GM18951 (cell line): Measurements from ENCODE around the gene ZBED5.
"Not testable (repeated sequence)": the region's sequence is repeated elsewhere in the genome, so short reads cannot be mapped to it uniquely, and the experiment has no call there.

ENCODE experiments used
- POLR2A ChIP-seq: IDR thresholded peaks from 4 replicates; pipeline ENCODE4 v1.6.1; 2011; ENCODE audit warnings: mild to moderate bottlenecking; ENCODE audit not compliant: insufficient read length, insufficient read depth; ENCODE audit errors: extremely low read depth
- in situ Hi-C: fragments of 300-500 bp; cut with MboI; formaldehyde crosslinking; loops from one replicate; pipeline ENCODE4 v1.12.0; 2022; ENCODE audit warnings: low sequenced_read_pairs, mixed read lengths, inconsistent platforms; ENCODE audit not compliant: unreplicated experiment

Gene ZBED5

GRCh38 chr11:10892250-10892649, 34.4 kb upstream of the ZBED5 start:
- TF ChIP-seq POLR2A: no peak
- in situ Hi-C loops: no loop called here

DNA sequence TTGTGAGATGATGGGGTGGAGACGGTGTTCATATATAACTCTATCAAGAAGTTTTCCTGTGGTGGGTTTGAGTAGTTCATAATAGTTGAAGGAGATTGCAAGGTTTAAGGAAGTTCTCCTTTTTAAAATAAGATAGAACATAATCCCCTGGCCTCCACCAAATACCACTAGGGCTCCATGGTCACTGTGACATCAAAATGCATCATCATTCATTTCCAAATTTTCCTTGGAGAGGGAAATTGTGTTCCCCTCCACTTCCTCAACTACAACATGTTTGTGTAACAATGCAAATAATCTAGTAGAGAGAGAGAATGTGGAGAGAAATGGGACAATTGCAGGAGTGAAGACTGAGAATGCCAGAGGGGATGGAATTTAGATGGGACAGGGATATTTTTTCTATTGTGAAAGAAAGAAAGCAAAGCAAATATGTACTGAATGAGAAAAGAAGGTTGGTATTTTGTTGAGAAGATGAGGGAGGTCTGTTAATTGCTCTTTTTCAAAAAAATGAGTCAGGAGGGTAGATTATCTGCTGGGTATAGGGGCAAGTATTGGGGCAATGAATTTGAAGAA, 33.4 kb upstream of the ZBED5 start:
- in situ Hi-C loops: no loop called here
- TF ChIP-seq POLR2A: no peak

DNA sequence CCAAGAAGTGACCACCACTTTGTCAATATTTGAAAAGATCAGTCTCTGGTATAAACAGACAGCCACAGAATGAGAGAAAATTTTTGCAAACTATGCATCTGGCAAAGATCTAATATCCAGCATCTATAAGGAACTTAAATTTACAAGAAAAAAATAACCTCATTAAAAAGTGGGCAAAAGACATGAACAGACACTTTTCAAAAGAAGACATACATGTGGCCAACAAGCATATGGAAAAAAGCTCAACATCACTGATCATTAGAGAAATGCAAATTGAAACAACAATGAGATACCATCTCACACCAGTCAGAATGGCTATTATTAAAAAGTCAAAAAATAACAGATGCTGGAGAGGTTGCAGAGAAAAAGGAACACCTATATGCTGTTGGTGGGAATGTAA, 32.2 kb upstream of the ZBED5 start:
- in situ Hi-C loops: not testable (repeated sequence)

DNA sequence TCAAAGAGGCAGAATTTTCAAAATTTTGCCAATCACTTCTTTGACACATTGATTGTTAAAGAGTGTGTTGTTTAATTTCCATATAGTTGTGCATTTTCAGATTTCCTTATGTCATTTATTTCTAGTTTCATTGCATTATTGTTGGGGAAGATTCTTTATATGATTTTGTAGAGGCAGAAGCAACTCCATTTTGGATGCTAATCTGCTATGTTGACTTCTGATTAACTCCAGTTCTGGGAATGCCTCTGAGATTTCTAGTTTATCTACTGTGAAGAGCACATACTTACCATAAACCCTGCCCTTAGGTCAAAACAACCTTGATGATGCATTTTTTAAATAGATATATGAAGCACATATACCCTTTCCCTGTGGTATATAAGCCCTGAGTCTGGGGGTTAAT, 29.5 kb upstream of the ZBED5 start:
- no peak for TF ChIP-seq POLR2A
- in situ Hi-C loops: no loop called here

DNA sequence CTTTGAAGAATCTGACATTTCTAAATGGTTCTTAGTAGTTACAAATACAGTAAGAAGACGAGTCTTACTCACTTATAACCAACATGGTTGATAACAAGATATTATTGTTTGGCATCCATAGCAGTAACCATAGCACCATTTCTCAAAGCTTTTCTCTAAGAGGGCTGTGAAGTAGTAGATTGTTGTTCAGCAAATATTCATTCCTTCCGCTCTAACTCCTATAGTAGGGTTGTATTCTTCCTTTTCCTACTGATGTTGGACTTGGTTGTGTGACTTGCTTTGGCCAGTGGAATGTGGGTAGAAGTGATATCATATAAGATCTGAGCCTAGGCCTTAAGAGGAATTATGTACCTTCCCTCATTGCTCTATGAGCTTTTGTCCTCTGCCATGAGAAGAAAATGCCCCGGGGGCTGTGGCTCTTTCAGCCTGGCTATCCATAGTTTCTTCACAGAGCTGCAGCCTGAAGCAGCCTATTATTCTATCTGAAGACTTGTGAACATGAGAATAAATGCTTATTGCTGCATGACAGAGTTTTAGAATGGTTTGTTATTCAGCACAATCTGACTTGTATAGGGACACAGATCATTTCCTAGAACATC, 28.9 kb upstream of the ZBED5 start:
- in situ Hi-C loops: no loop called here
- no peak for TF ChIP-seq POLR2A

DNA sequence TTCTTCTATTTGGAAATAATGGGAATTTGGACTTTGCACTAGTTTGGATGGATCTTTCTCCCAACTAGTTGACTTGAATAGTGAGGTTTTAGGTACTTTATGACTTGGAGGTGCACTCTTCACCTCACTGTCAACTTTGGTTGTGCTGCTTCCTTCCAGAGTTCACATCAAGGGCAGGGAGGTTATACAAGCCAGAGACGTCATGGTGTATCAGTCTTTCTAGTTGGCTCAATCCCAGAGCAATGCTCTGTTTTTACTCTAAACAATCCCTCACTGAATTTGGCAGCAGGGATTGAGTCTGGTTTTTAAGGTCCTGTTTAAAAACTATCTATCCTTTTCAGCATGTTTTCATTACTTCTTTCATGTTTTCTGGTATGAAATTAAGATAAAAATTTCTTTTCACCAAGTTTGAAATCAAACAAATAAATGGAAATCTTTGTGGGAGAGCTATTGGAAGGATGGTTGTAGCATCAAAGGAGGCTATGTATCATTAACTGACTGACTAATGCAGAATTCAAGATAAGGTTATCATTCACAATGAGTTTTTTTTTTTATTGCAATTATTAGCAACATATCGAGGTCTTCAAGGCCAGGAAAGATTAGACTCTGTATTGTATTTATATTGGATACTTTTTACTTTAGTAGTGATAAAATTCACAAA, 28.0 kb upstream of the ZBED5 start:
- in situ Hi-C loops: no loop called here
- TF ChIP-seq POLR2A: no peak

- in situ Hi-C loops: not testable (repeated sequence)
These were observed 26.4 kb upstream of the ZBED5 start for GRCh38 chr11:10884292-10884691.

DNA sequence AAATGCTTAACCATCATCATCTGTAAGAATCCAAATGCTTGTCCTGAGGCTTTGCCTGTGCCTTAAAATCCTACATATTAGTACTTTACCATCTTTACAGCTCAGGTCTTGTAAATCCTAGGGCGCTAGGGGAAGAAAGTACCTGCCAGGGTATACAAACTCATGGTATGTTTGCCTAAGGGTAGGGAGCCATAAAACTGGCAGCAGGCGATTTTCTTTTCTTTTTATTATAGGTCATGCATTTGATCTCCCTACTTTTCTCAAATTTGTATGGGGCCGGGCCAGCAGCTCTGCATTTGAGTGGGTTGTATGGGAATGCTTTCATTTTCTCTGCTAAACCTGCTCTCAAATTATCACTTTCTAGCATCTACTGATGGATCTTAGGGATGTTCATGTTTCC, 24.0 kb upstream of the ZBED5 start:
- TF ChIP-seq POLR2A: no peak
- in situ Hi-C loops: no loop called here

DNA sequence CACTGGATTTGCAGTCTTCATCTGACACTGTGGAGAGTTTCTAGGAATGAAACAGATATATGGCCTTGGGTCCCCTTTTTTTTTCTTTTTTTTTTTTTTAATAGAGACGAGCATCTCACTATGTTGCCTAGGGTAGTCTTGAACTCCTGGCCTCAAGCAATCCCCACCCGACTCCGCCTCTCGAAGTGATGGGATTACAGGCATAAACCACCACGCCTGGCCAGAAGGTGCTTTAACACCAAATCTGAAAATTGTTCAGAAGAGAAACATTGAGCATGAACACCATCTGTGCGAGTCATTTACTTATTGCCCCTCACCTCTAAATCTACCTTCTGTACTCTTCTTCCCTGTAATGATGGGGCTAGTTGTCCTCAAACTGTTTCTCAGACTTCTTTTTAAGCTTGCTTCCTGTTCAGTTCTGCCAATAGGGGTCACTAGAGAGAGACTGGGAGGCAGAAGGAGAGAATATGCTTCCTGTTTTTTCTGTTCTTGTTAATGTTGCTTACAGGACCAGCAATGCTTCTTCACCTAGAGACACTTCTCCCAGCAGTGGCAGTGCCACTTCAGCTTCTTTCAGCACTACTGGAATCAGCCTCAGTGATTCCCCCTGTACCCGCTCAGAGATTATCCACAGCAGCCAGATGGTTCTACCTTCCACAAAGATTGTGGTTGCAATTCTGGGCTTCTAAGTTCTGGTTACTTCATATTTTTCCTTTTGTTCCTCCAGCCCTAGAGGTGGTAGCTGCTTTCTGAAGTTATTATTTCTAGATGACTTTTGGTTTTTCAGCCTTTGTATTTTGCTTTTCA, 20.8 kb upstream of the ZBED5 start:
- in situ Hi-C loops: no loop called here
- no peak for TF ChIP-seq POLR2A

DNA sequence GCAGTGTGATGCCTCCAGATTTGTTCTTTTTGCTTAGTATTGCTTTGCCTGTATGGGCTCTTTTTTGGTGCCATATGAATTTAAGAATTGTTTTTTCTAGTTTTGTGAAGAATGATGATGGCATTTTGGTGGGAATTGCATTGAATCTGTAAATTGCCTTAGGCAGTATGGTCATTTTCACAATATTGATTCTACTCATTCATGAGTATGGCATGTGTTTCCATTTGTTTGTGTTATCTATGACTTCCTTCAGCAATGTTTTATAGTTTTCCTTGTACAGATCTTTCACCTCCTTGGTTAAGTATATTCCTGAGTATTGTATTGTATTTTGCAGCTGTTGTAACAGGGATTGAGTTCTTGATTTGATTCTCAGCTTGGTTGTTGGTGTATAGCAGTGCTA, 18.3 kb upstream of the ZBED5 start:
- TF ChIP-seq POLR2A: no peak
- in situ Hi-C loops: no loop called here

GRCh38 chr11:10875430-10876021, 17.7 kb upstream of the ZBED5 start:
- no peak for TF ChIP-seq POLR2A
- in situ Hi-C loops: no loop called here

DNA sequence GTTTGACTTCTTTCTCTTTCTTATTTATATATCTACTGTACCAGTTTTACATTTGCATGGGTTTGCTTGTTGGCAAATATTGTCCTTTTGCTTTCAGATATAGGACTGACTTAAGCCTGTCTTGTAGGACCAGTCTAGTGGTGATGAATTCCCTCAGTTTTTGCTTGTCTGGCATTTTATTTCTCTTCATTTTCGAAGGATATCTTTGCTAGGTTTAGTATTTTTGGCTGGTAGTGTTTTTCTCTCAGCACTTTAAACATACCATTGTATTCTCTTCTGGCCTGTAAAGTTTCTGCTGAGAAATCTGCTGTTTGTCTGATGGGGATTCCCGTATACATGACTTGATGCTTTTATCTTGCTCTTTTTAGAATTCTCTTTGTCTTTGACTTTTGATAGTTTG, 14.2 kb upstream of the ZBED5 start:
- TF ChIP-seq POLR2A: no peak
- in situ Hi-C loops: no loop called here

DNA sequence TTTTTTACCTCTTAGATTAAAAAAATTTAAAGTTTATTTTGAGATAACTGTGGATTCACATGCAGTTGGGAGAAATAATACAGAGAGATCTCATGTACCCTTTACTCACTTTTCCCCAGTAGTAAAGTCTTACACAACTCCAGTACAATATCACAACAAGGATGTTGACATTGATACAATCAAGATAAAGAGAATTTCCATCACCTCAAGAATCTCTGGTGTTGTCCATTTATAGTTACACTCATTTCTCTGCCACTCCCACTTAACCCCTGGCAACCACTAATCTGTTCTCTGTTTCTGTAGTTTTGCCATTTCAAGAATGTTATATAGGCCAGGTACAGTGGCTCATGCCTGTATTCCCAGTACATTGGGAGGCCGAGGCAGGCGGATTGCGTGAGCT, 10.5 kb upstream of the ZBED5 start:
- no peak for TF ChIP-seq POLR2A
- in situ Hi-C loops: no loop called here

- in situ Hi-C loops: no loop called here
- no peak for TF ChIP-seq POLR2A
These were observed 9.1 kb upstream of the ZBED5 start for GRCh38 chr11:10866893-10867331.

DNA sequence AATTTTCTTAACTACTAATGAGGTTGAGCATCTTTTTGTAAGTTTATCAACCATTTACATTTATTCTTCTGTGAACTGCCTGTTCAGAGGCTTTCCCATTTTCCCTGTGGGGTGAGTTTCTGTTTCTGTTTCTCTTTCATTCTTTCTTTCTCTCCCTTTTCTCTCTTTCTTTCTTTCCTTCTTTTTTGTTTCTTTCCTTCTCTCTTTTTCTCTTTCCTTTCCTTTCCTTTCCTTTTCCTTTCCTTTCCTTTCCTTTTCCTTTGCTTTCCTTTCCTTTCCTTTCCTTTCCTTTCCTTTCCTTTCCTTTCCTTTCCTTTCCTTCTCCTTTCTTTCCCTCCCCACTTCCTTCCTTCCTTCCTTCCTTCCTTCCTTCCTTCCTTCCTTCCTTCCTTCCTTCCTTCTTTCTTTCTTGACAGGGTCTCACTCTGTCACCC, 8.0 kb upstream of the ZBED5 start:
- in situ Hi-C loops: no loop called here
- TF ChIP-seq POLR2A: no peak
